ENCODE results near the gene KCNH1. TPM values are rescaled to one million over a fixed set of nuclear protein-coding genes. Genes with fewer than 3 reads are reported as not detected.
A peak's percentile ranks its signal among the peaks of the same experiment; 100 is the strongest.

KCNH1 gene
- total and polyA plus RNA-seq, 9 of the 15 experiments (the other 6 are each of a cell fraction or from before 2014, with no cell fraction given): not detected

DNA sequence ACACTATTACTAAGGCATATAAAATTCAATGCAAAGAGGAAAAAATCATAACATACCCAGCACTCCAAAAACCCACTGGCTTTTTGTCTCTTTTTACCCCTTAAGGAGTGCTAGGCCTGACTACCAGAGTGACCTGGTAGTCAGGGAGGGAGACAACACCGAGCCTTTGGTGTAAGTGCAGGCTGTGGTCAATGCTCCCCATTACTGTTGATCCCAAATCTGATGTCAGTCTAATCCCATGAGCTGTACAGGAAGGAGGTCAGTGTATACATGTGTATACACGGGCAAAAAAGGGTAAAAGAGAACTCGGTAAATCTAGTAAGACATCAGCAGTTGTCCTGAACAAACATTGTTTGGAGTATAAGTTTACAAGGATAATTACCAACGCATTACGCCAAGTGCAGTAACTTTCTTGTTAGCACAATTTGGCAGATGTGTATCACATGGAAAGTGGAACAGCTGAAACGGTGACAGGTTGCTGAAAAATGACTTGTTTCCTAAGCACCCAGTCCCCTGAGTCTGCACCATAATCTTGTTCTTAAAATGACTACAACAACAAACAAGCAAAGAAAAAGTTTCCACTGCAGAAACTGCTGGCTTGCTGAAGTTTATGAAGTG lies 217.9 kb downstream of the KCNH1 start:
- Histone ChIP-seq H2AFZ (ENCODE audit: low read depth, low read length) (no peak overlapping the region), H3K4me2 (ENCODE audit: insufficient read depth, low read length) (no peak overlapping the region), H4K20me1 (replicated peaks; ENCODE audit: control insufficient read depth, insufficient read depth, low read length) (no peaks in the 10 kb centered on the region), H3K79me2 (ENCODE audit: control insufficient read depth, insufficient read depth, low read length) (no peaks in the 10 kb centered on the region), H3K4me1 (replicated peaks in 1 of 2; ENCODE audit: control insufficient read depth in 2 of 2, insufficient read depth in 2 of 2, low read length in 2 of 2) (peaks cover 0 to 5% of the 10 kb centered on the region in 2 experiments; a peak in 2 of 5 replicates), H3K4me3 (no peak overlapping the region), H3K36me3 (ENCODE audit: control insufficient read depth, insufficient read depth, low read length) (no peaks in the 10 kb centered on the region), H3K27ac (ENCODE audit: extremely low read depth, low read depth, low read length) (no peak overlapping the region), H3K9me1 (ENCODE audit: control insufficient read depth, insufficient read depth, low read length) (no peaks in the 10 kb centered on the region), H3K27me3 (ENCODE audit: control insufficient read depth in 2 of 2, insufficient read depth in 2 of 2, low read length in 2 of 2) (0 out of 5 replicates have a peak, but pooled peaks cover 0 to 3% of the 10 kb centered on the region in 2 experiments), H3K9me3 (replicated peaks; ENCODE audit: control insufficient read depth, insufficient read depth, low read depth, low read length) (no peaks in the 10 kb centered on the region), H3K9ac (ENCODE audit: insufficient read depth in 1 of 2, low read depth in 2 of 2, low read length in 2 of 2) (no peak overlapping the region)
- 2% methylated on average over 6 of the region's 6 CpGs for WGBS (ENCODE audit: insufficient coverage, low coverage, missing lambda C conversion rate)
- CTCF ChIA-PET (ENCODE audit: low intra/inter-chr PET ratio): no interaction called here
- FAIRE-seq: no peak
- no TSS peak for BruUV-seq (replicated peaks)
- in situ Hi-C loops (cut with MboI): no loop called here
- TF ChIP-seq IRF2 (CRISPR knock-in tag; IDR thresholded peaks at IDR 0.05): no peak
- no peak for TF ChIP-seq RAD51 (IDR thresholded peaks at IDR 0.05; ENCODE audit: borderline replicate concordance, low read depth)
- TF ChIP-seq, protein P1, sequence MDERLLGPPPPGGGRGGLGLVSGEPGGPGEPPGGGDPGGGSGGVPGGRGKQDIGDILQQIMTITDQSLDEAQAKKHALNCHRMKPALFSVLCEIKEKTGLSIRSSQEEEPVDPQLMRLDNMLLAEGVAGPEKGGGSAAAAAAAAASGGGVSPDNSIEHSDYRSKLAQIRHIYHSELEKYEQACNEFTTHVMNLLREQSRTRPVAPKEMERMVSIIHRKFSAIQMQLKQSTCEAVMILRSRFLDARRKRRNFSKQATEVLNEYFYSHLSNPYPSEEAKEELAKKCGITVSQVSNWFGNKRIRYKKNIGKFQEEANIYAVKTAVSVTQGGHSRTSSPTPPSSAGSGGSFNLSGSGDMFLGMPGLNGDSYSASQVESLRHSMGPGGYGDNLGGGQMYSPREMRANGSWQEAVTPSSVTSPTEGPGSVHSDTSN (CRISPR knock-in tag; IDR thresholded peaks at IDR 0.05; ENCODE audit: low read depth): no peak
- TF ChIP-seq, protein P1 (tag; conservative IDR thresholded peaks at IDR 0.05; ENCODE audit: low read depth): 0 out of 2 replicates have a peak, but pooled peaks have one; percentile 12
- TF ChIP-seq SAP30 (IDR thresholded peaks at IDR 0.05; ENCODE audit: borderline replicate concordance, insufficient read depth, low read depth, low read length, poor library complexity, severe bottlenecking): no peak
- TF ChIP-seq, protein P2, sequence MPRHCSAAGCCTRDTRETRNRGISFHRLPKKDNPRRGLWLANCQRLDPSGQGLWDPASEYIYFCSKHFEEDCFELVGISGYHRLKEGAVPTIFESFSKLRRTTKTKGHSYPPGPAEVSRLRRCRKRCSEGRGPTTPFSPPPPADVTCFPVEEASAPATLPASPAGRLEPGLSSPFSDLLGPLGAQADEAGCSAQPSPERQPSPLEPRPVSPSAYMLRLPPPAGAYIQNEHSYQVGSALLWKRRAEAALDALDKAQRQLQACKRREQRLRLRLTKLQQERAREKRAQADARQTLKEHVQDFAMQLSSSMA (CRISPR knock-in tag; IDR thresholded peaks at IDR 0.05): no peak
- TF ChIP-seq TBP (optimal IDR thresholded peaks at IDR 0.05; ENCODE audit: low read depth, low read length): no peak
- TF ChIP-seq, protein P3, sequence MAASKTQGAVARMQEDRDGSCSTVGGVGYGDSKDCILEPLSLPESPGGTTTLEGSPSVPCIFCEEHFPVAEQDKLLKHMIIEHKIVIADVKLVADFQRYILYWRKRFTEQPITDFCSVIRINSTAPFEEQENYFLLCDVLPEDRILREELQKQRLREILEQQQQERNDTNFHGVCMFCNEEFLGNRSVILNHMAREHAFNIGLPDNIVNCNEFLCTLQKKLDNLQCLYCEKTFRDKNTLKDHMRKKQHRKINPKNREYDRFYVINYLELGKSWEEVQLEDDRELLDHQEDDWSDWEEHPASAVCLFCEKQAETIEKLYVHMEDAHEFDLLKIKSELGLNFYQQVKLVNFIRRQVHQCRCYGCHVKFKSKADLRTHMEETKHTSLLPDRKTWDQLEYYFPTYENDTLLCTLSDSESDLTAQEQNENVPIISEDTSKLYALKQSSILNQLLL (CRISPR knock-in tag; IDR thresholded peaks at IDR 0.05; ENCODE audit: borderline replicate concordance): no peak
- ATAC-seq: no peak
- POLR2A ChIA-PET: interaction anchor here (0.6 kb wide), 1 partner anchor 424 kb away, joined by 3 read pairs; no protein-coding TSS in a partner anchor
- DNase-seq (ENCODE audit: extremely low read depth in 1 of 4, low spot score in 3 of 4): no peak
- intact Hi-C loops (cut with micrococcal nuclease): no loop called here
